SH-SY5Y (cell line): Measurements from ENCODE around the gene COPE.

Experiments used
- GATA2 ChIP-seq: IDR thresholded peaks from 2 replicates; pipeline ENCODE4 v1.6.1; 2011; ENCODE audit warnings: mild to moderate bottlenecking, low read depth, low read length
- GATA3 ChIP-seq: IDR thresholded peaks from 2 replicates; pipeline ENCODE4 v1.6.1; 2011; ENCODE audit warnings: low read depth, mild to moderate bottlenecking, low read length, moderate library complexity

GRCh38 chr19:18881491-18881890, 37.7 kb downstream of the COPE start:
- no peak for TF ChIP-seq GATA2
- TF ChIP-seq GATA3, result no peak
